CD14-positive monocyte (primary cell): ENCODE data around the gene WDR62. TPM values are rescaled to one million over a fixed set of nuclear protein-coding genes. Genes with fewer than 3 reads are reported as not detected.
A peak's percentile ranks its signal among the peaks of the same experiment; 100 is the strongest.

Experiments used
- DNase-seq, 3 donors: peaks; one replicate each; pipeline ENCODE4 v3.0.0-alpha.2; 2011 to 2022
- H2AFZ ChIP-seq: 2 replicates; pipeline ENCODE4 v1.6.0; 2012; ENCODE audit warnings: mild to moderate bottlenecking, low read depth, low read length, inconsistent platforms; ENCODE audit not compliant: insufficient read depth, poor library complexity, severe bottlenecking
- H3K27ac ChIP-seq, 2 donors: 1 replicate in 1 of 2; 2 replicates in 1 of 2; pipeline ENCODE4 v1.5.1; 2012 to 2013; ENCODE audit warnings: low read length in 2 of 2, control low read depth in 1 of 2, inconsistent platforms in 1 of 2, low read depth in 1 of 2, mild to moderate bottlenecking in 1 of 2
- H3K27me3 ChIP-seq, 2 donors: one replicate each; pipeline versions ENCODE4 v1.6.0 to v1.6.1; 2011 to 2013; ENCODE audit warnings: low read length in 2 of 2; ENCODE audit not compliant: control insufficient read depth in 2 of 2, insufficient read depth in 2 of 2
- H3K36me3 ChIP-seq, 2 donors: replicated peaks in 1 of 2; 1 replicate in 1 of 2; 2 replicates in 1 of 2; pipeline versions ENCODE4 v1.5.1 to v1.6.1; 2012 to 2013; ENCODE audit warnings: low read length in 2 of 2, control low read depth in 1 of 2, inconsistent platforms in 1 of 2, mild to moderate bottlenecking in 1 of 2; ENCODE audit not compliant: insufficient read depth in 2 of 2, control insufficient read depth in 1 of 2
- H3K4me1 ChIP-seq, 2 donors: 1 replicate in 1 of 2; 2 replicates in 1 of 2; pipeline versions ENCODE4 v1.5.1 to v1.6.1; 2012 to 2013; ENCODE audit warnings: low read length in 2 of 2, control low read depth in 1 of 2, inconsistent platforms in 1 of 2, mild to moderate bottlenecking in 1 of 2, moderate library complexity in 1 of 2; ENCODE audit not compliant: insufficient read depth in 2 of 2, control insufficient read depth in 1 of 2
- H3K4me2 ChIP-seq: replicated peaks from 2 replicates; pipeline ENCODE3; 2012; ENCODE audit warnings: low read length, moderate library complexity, mild to moderate bottlenecking; ENCODE audit not compliant: poor library complexity, severe bottlenecking; ENCODE audit errors: extremely low read depth
- H3K4me3 ChIP-seq, 3 experiments: fragments of 200-600 bp in 1 of 3; sonication (generic) in 1 of 3; replicated peaks in 1 of 3; 1 replicate in 2 of 3; 2 replicates in 1 of 3; pipeline ENCODE4 v1.5.1; 2011 to 2013; ENCODE audit warnings: low read length in 3 of 3, mild to moderate bottlenecking in 3 of 3, control low read depth in 2 of 3, low read depth in 2 of 3, inconsistent platforms in 1 of 3, moderate library complexity in 1 of 3
- H3K79me2 ChIP-seq: 2 replicates; pipeline ENCODE4 v1.6.0; 2012; ENCODE audit warnings: mild to moderate bottlenecking, control low read depth, inconsistent platforms, low read length, moderate library complexity; ENCODE audit not compliant: insufficient read depth
- H3K9ac ChIP-seq: 2 replicates; pipeline ENCODE4 v1.6.0; 2017; ENCODE audit warnings: low read length, mild to moderate bottlenecking; ENCODE audit not compliant: insufficient read depth, poor library complexity, severe bottlenecking
- H3K9me3 ChIP-seq, 2 donors: replicated peaks in 1 of 2; 1 replicate in 1 of 2; 2 replicates in 1 of 2; pipeline versions ENCODE4 v1.5.1 to v1.6.1; 2012 to 2013; ENCODE audit warnings: low read length in 2 of 2, control low read depth in 1 of 2; ENCODE audit not compliant: control insufficient read depth in 1 of 2, insufficient read depth in 1 of 2
- H4K20me1 ChIP-seq: 2 replicates; pipeline ENCODE4 v1.6.0; 2012; ENCODE audit warnings: mild to moderate bottlenecking, low read length, control low read depth, moderate library complexity; ENCODE audit not compliant: insufficient read depth
- H3K27ac Mint-ChIP-seq, 7 donors: one replicate each; pipeline ENCODE4 v1.8.0; 2020; ENCODE audit warnings: mild to moderate bottlenecking in 7 of 7, mixed read lengths in 7 of 7, moderate library complexity in 6 of 7, inconsistent platforms in 2 of 7
- H3K27me3 Mint-ChIP-seq, 3 donors: one replicate each; pipeline ENCODE4 v1.8.0; 2021 to 2022; ENCODE audit warnings: low read depth in 3 of 3, mild to moderate bottlenecking in 3 of 3, mixed read lengths in 3 of 3, moderate library complexity in 3 of 3, inconsistent platforms in 1 of 3
- H3K36me3 Mint-ChIP-seq, 2 donors: one replicate each; pipeline ENCODE4 v1.8.0; 2020; ENCODE audit warnings: mixed read lengths in 2 of 2, inconsistent platforms in 1 of 2, mild to moderate bottlenecking in 1 of 2
- H3K4me1 Mint-ChIP-seq: one replicate; pipeline ENCODE4 v1.8.0; 2020; ENCODE audit warnings: mild to moderate bottlenecking, mixed read lengths
- H3K4me3 Mint-ChIP-seq, 2 donors: one replicate each; pipeline ENCODE4 v1.8.0; 2020; ENCODE audit warnings: mild to moderate bottlenecking in 2 of 2, mixed read lengths in 2 of 2, moderate library complexity in 1 of 2
- H3K9me3 Mint-ChIP-seq, 7 donors: one replicate each; pipeline ENCODE4 v1.8.0; 2020 to 2022; ENCODE audit warnings: mixed read lengths in 7 of 7, mild to moderate bottlenecking in 6 of 7, moderate library complexity in 6 of 7, inconsistent platforms in 2 of 7
- WGBS: methylation state at CpG from one replicate; pipeline ENCODE4 v1.1.5; 2013; ENCODE audit warnings: missing lambda C conversion rate; ENCODE audit not compliant: insufficient coverage; 5-methylcytosine and 5-hydroxymethylcytosine counted together
- intact Hi-C, 2 donors: fragments of 100-400 bp; cut with micrococcal nuclease; formaldehyde crosslinking; loops; one replicate each; pipeline versions ENCODE4 v1.15.0 to v1.15.1; 2023
- polyA plus RNA-seq, 3 donors: library from polyadenylated mRNA; depleted of rRNA in 1 of 3; unstranded in 2 of 3; stranded (reverse) in 1 of 3; fragments of 300-500 nt in 2 of 3; fragments of >200 nt in 1 of 3; fragmentation: Illumina TruSeq in 2 of 3; gene quantifications; 1 replicate in 2 of 3; 2 replicates in 1 of 3; pipeline ENCODE4 v1.2.3, GENCODE V29; 2012 to 2021
- TF ChIP-seq, protein P1 (sequence below): fragments of 200-600 bp; IDR thresholded peaks from one replicate; pipeline ENCODE4 v1.8.0; 2022; ENCODE audit warnings: antibody characterized with exemption, mild to moderate bottlenecking

WDR62 gene
- polyA plus RNA-seq, 3 donors, result 0.05 to 0.88 TPM; not detected in 1

- Histone ChIP-seq H3K36me3 (peaks cover 2 to 10% of the 10 kb centered on the region in 2 donors), H2AFZ (no peak overlapping the region), H3K27me3 (no peaks in the 10 kb centered on the region), H4K20me1 (no peaks in the 10 kb centered on the region), H3K4me1 (peaks cover 7 to 9% of the 10 kb centered on the region in 2 donors), H3K9ac (no peak overlapping the region), H3K9me3 (no peaks in the 10 kb centered on the region), H3K4me3 (no peak overlapping the region), H3K27ac (no peak overlapping the region), H3K79me2 (peaks cover 5% of the 10 kb centered on the region), H3K4me2 (no peak overlapping the region)
- no peaks in the 10 kb centered on the region for H3K9me3 Mint-ChIP-seq
- H3K27ac Mint-ChIP-seq, result peak overlapping the region in 1 of 7 donors; percentile 70
- intact Hi-C loops, result no loop called here
- peaks cover 8% of the 10 kb centered on the region in 2 donors for H3K36me3 Mint-ChIP-seq
- H3K4me1 Mint-ChIP-seq, result peaks cover 14% of the 10 kb centered on the region
- WGBS, result 98% methylated on average over 14 of the region's 22 CpGs
- TF ChIP-seq, protein P1, sequence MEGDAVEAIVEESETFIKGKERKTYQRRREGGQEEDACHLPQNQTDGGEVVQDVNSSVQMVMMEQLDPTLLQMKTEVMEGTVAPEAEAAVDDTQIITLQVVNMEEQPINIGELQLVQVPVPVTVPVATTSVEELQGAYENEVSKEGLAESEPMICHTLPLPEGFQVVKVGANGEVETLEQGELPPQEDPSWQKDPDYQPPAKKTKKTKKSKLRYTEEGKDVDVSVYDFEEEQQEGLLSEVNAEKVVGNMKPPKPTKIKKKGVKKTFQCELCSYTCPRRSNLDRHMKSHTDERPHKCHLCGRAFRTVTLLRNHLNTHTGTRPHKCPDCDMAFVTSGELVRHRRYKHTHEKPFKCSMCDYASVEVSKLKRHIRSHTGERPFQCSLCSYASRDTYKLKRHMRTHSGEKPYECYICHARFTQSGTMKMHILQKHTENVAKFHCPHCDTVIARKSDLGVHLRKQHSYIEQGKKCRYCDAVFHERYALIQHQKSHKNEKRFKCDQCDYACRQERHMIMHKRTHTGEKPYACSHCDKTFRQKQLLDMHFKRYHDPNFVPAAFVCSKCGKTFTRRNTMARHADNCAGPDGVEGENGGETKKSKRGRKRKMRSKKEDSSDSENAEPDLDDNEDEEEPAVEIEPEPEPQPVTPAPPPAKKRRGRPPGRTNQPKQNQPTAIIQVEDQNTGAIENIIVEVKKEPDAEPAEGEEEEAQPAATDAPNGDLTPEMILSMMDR, result no peak
- H3K4me3 Mint-ChIP-seq, result no peak overlapping the region
- no peaks in the 10 kb centered on the region for H3K27me3 Mint-ChIP-seq
- no peak for DNase-seq
Observed at GRCh38 chr19:36019061-36019670, 35.5 kb upstream of the WDR62 start.

- H3K9ac ChIP-seq, result no peak overlapping the region
- TF ChIP-seq, protein P1, result no peak
- Mint-ChIP-seq H3K9me3 (peaks cover 0 to 2% (median 0%) of the 10 kb centered on the region in 7 donors), H3K36me3 (peaks cover 12 to 14% of the 10 kb centered on the region in 2 donors), H3K27ac (peak overlapping the region in 1 of 7 donors; percentile 20), H3K4me1 (no peaks in the 10 kb centered on the region), H3K4me3 (no peak overlapping the region), H3K27me3 (peaks cover 0 to 2% (median 0%) of the 10 kb centered on the region in 3 donors)
- H2AFZ ChIP-seq, result no peak overlapping the region
- H3K9me3 ChIP-seq, result no peaks in the 10 kb centered on the region
- peaks cover 2 to 14% of the 10 kb centered on the region in 2 donors for H3K36me3 ChIP-seq
- H3K79me2 ChIP-seq, result no peaks in the 10 kb centered on the region
- no peaks in the 10 kb centered on the region for H4K20me1 ChIP-seq
- WGBS, result 96% methylated on average over 3 of the region's 5 CpGs
- H3K4me1 ChIP-seq, result no peaks in the 10 kb centered on the region
- H3K27me3 ChIP-seq, result no peaks in the 10 kb centered on the region
- no peak overlapping the region for H3K4me3 ChIP-seq
- intact Hi-C loops, result no loop called here
- no peak overlapping the region for H3K27ac ChIP-seq
- DNase-seq, result no peak
- H3K4me2 ChIP-seq, result no peak overlapping the region
Observed at GRCh38 chr19:36023432-36023831, 31.3 kb upstream of the WDR62 start.
